HepG2 (cell line): Measurements from ENCODE around the gene SGSH. TPM values are rescaled to one million over a fixed set of nuclear protein-coding genes. Genes with fewer than 3 reads are reported as not detected.

Source experiments
- ARNT2 ChIP-seq: sonication (generic); formaldehyde crosslinking; IDR thresholded peaks from 2 replicates; pipeline ENCODE4 v1.8.0; 2022; ENCODE audit warnings: mild to moderate bottlenecking, low read depth, missing genetic modification reagents, moderate library complexity
- ATF4 ChIP-seq, 2 experiments: fragments of 450-650 bp in 1 of 2; sonication (generic) in 1 of 2; formaldehyde crosslinking; IDR thresholded peaks; 2 replicates each; pipeline versions ENCODE4 v1.5.0 to v1.8.0; 2020 to 2022; ENCODE audit warnings: mild to moderate bottlenecking in 1 of 2, missing genetic modification reagents in 1 of 2
- BRD4 ChIP-seq: sonication (generic); formaldehyde crosslinking; IDR thresholded peaks from 2 replicates; pipeline ENCODE4 v1.4.0; 2020; ENCODE audit warnings: missing genetic modification reagents
- CHD4 ChIP-seq: fragments of 200-600 bp; sonication (generic); IDR thresholded peaks from 2 replicates; pipeline ENCODE4 v1.7.0; 2017; ENCODE audit warnings: mild to moderate bottlenecking, low read length, borderline replicate concordance
- DRAP1 ChIP-seq: IDR thresholded peaks from 2 replicates; pipeline ENCODE4 v1.6.1; 2016; ENCODE audit warnings: missing genetic modification reagents, missing compliant biosample characterization
- FOXP1 ChIP-seq, 2 experiments: fragments of 450-650 bp in 1 of 2; IDR thresholded peaks; 2 replicates each; pipeline ENCODE4 v1.6.1; 2017 to 2018; ENCODE audit warnings: antibody characterized with exemption in 1 of 2
- HDAC1 ChIP-seq: sonication (generic); formaldehyde crosslinking; IDR thresholded peaks from 2 replicates; pipeline ENCODE4 v1.5.1; 2020; ENCODE audit warnings: mild to moderate bottlenecking, missing genetic modification reagents
- HDAC2 ChIP-seq: sonication (generic); formaldehyde crosslinking; IDR thresholded peaks from 2 replicates; pipeline ENCODE4 v1.4.0; 2020; ENCODE audit warnings: missing genetic modification reagents
- IRF2 ChIP-seq: IDR thresholded peaks from 2 replicates; pipeline ENCODE4 v1.6.1; 2018; ENCODE audit warnings: missing genetic modification reagents, missing compliant biosample characterization
- MED1 ChIP-seq: sonication (generic); formaldehyde crosslinking; IDR thresholded peaks from 2 replicates; pipeline ENCODE4 v1.4.0; 2020; ENCODE audit warnings: missing genetic modification reagents
- MTA1 ChIP-seq: sonication (generic); formaldehyde crosslinking; IDR thresholded peaks from 2 replicates; pipeline ENCODE4 v1.4.0; 2020; ENCODE audit warnings: missing genetic modification reagents, mild to moderate bottlenecking, borderline replicate concordance
- NCOA1 ChIP-seq: sonication (generic); formaldehyde crosslinking; IDR thresholded peaks from 2 replicates; pipeline ENCODE4 v1.9.0; 2021; ENCODE audit warnings: missing genetic modification reagents
- PHF20 ChIP-seq: sonication (generic); formaldehyde crosslinking; IDR thresholded peaks from 2 replicates; pipeline ENCODE4 v1.5.0; 2020; ENCODE audit warnings: mild to moderate bottlenecking, missing genetic modification reagents
- POLR2A ChIP-seq, 2 experiments: IDR thresholded peaks; 2 replicates each; pipeline ENCODE4 v1.6.1; 2011; ENCODE audit warnings: low read depth in 2 of 2, low read length in 2 of 2, mild to moderate bottlenecking in 1 of 2, moderate library complexity in 1 of 2; ENCODE audit not compliant: insufficient read depth in 1 of 2
- SPEN ChIP-seq: sonication (generic); formaldehyde crosslinking; IDR thresholded peaks from 2 replicates; pipeline ENCODE4 v1.5.1; 2020; ENCODE audit warnings: low read depth, mild to moderate bottlenecking, missing genetic modification reagents
- TERF1 ChIP-seq: sonication (generic); formaldehyde crosslinking; IDR thresholded peaks from 2 replicates; pipeline ENCODE4 v1.8.0; 2022; ENCODE audit warnings: mild to moderate bottlenecking, missing genetic modification reagents, moderate library complexity
- XBP1 ChIP-seq: sonication (generic); formaldehyde crosslinking; IDR thresholded peaks from 2 replicates; pipeline ENCODE4 v1.5.0; 2020; ENCODE audit warnings: missing genetic modification reagents
- ZBTB2 ChIP-seq: sonication (generic); formaldehyde crosslinking; IDR thresholded peaks from 2 replicates; pipeline ENCODE4 v1.8.0; 2022; ENCODE audit warnings: low read depth, missing genetic modification reagents
- ZFP36 ChIP-seq: fragments of 150-350 bp; IDR thresholded peaks from 2 replicates; pipeline ENCODE4 v1.6.1; 2018; ENCODE audit warnings: borderline replicate concordance, low read length, low read depth; ENCODE audit not compliant: partially characterized antibody
- ZKSCAN1 ChIP-seq: fragments of 150-350 bp; IDR thresholded peaks from 2 replicates; pipeline ENCODE4 v1.6.1; 2014; ENCODE audit warnings: low read length
- ZNF17 ChIP-seq: sonication (generic); formaldehyde crosslinking; IDR thresholded peaks from 2 replicates; pipeline ENCODE4 v1.5.0; 2020; ENCODE audit warnings: mild to moderate bottlenecking, missing genetic modification reagents
- ZNF207 ChIP-seq: fragments of 450-650 bp; IDR thresholded peaks from 2 replicates; pipeline ENCODE4 v1.6.1; 2016; ENCODE audit warnings: antibody characterized with exemption, borderline replicate concordance
- ZNF343 ChIP-seq: sonication (generic); formaldehyde crosslinking; IDR thresholded peaks from 2 replicates; pipeline ENCODE4 v1.4.0; 2020; ENCODE audit warnings: mild to moderate bottlenecking, missing genetic modification reagents
- ZNF644 ChIP-seq: IDR thresholded peaks from 2 replicates; pipeline ENCODE4 v1.6.1; 2016; ENCODE audit warnings: low read depth
- ZNF75D ChIP-seq: sonication (generic); formaldehyde crosslinking; IDR thresholded peaks from 2 replicates; pipeline ENCODE4 v1.8.1; 2023; ENCODE audit warnings: missing genetic modification reagents, mild to moderate bottlenecking, borderline replicate concordance
- ZNF773 ChIP-seq: sonication (generic); formaldehyde crosslinking; IDR thresholded peaks from 2 replicates; pipeline ENCODE4 v1.4.0; 2020; ENCODE audit warnings: missing genetic modification reagents, borderline replicate concordance
- ZSCAN21 ChIP-seq: sonication (generic); formaldehyde crosslinking; IDR thresholded peaks from 2 replicates; pipeline ENCODE4 v1.8.0; 2022; ENCODE audit warnings: mild to moderate bottlenecking, missing genetic modification reagents, moderate library complexity, borderline replicate concordance
- polyA plus RNA-seq, 8 experiments: library from polyadenylated mRNA; depleted of rRNA in 3 of 8; stranded (reverse) in 7 of 8; unstranded in 1 of 8; fragments of >200 nt; fragmentation: Illumina TruSeq in 4 of 8; extraction: Trizol in 4 of 8; gene quantifications; 2 replicates each; pipeline versions ENCODE4 v1.2.1 to v1.2.3, GENCODE V29; 2011 to 2016; ENCODE audit warnings: low read depth in 4 of 8, missing spikeins in 1 of 8, mixed read lengths in 1 of 8; ENCODE audit not compliant: insufficient read depth in 1 of 8
- total RNA-seq, 5 experiments: library from RNA; depleted of rRNA; stranded (reverse); fragments of >200 nt; fragmentation: Illumina TruSeq; extraction: Trizol; gene quantifications; 2 replicates each; pipeline ENCODE4 v1.2.3, GENCODE V29; 2016; ENCODE audit warnings: low read depth in 1 of 5

SGSH gene
- total and polyA plus RNA-seq, 2 of the 13 experiments (the other 11 are each of a cell fraction or from before 2014, with no cell fraction given) = 12.2 to 17.6 TPM

DNA sequence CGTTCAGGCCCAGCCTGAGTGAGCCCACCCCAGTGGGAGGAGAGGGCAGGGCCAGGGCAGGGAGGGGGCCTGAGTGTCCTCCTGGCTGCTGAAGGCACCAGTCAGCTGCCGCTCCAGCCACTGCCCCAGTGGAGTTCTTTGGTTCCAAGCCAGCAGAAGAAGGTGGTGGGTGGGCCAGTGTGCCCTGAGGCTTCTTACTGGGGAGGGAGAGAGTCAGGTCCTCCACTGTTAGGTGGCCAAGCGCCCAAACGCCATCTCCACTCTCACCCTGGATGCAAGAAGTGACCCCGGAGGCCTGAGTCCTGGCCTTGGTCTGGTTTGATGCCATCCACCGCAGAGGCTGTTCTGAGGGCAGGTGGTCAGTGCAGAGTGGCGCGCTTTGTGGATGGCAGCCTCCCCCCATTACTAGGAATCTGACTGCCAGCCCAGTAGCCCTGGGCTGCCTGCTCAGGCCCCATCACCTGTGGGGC is 42.7 kb upstream of the SGSH start (continued):
- no peak for TF ChIP-seq TERF1 (CRISPR knock-in tag)
- 0 out of 2 replicates have a peak, but pooled peaks have one; percentile 11 for TF ChIP-seq HDAC1 (CRISPR knock-in tag)
- no peak for TF ChIP-seq PHF20 (CRISPR knock-in tag)
- TF ChIP-seq ZNF207 = no peak
- TF ChIP-seq ZKSCAN1 = no peak
- TF ChIP-seq POLR2A (IDR thresholded peaks at IDR 0.05; ENCODE audit: insufficient read depth in 1 of 2, low read depth in 2 of 2, low read length in 2 of 2) = 0 out of 4 replicates have a peak, but pooled peaks of 1 of the 2 experiments have one; percentile 30
- TF ChIP-seq XBP1 = no peak
- TF ChIP-seq ZNF75D (CRISPR knock-in tag) = peak; percentile 32; the same call in 1 of the 2 replicates
- no peak for TF ChIP-seq ZNF343
- TF ChIP-seq CHD4 = no peak
- no peak for TF ChIP-seq ATF4 (CRISPR knock-in tag; IDR thresholded peaks at IDR 0.05)
- TF ChIP-seq NCOA1 (CRISPR knock-in tag) = no peak
- TF ChIP-seq MED1 (CRISPR knock-in tag) = no peak
- peak; percentile 21 for TF ChIP-seq SPEN (CRISPR knock-in tag)
- TF ChIP-seq MTA1 (CRISPR knock-in tag) = 0 out of 2 replicates have a peak, but pooled peaks have one; percentile 3
- TF ChIP-seq BRD4 (CRISPR knock-in tag) = peak; percentile 41
- no peak for TF ChIP-seq FOXP1 (IDR thresholded peaks at IDR 0.05)
- 0 out of 2 replicates have a peak, but pooled peaks have one; percentile 1 for TF ChIP-seq FOXP1 (CRISPR knock-in tag; IDR thresholded peaks at IDR 0.05)
- TF ChIP-seq ARNT2 (CRISPR knock-in tag) = peak; percentile 51; the same call in 1 of the 2 replicates
- 0 out of 2 replicates have a peak, but pooled peaks have one; percentile 5 for TF ChIP-seq ZSCAN21 (CRISPR knock-in tag)
- TF ChIP-seq HDAC2 (CRISPR knock-in tag) = no peak
- TF ChIP-seq ZNF773 = peak; percentile 14; the same call in 1 of the 2 replicates
- TF ChIP-seq DRAP1 = no peak
- TF ChIP-seq ZNF644 = no peak
- no peak for TF ChIP-seq ZFP36
- no peak for TF ChIP-seq ZNF17
- TF ChIP-seq IRF2 = 0 out of 2 replicates have a peak, but pooled peaks have one; percentile 3
- TF ChIP-seq ZBTB2 = 0 out of 2 replicates have a peak, but pooled peaks have one; percentile 31
